SK-N-SH (cell line): ENCODE results near the gene CNOT9.
A peak's percentile ranks its signal among the peaks of the same experiment; 100 is the strongest.

ENCODE experiments used
- JUND ChIP-seq: IDR thresholded peaks from 2 replicates; pipeline ENCODE4 v1.4.0; 2012
- MXI1 ChIP-seq: IDR thresholded peaks from 2 replicates; pipeline ENCODE4 v1.6.1; 2012; ENCODE audit warnings: mild to moderate bottlenecking, low read depth, low read length, improper control_type of control experiment
- POLR2AphosphoS5 ChIP-seq: IDR thresholded peaks from 2 replicates; pipeline ENCODE4 v1.6.1; 2012; ENCODE audit warnings: low read depth, low read length
- SIN3A ChIP-seq: IDR thresholded peaks from 2 replicates; pipeline ENCODE4 v1.6.1; 2012; ENCODE audit warnings: low read depth, mild to moderate bottlenecking, low read length, moderate library complexity, borderline replicate concordance
- TAF1 ChIP-seq: IDR thresholded peaks from 2 replicates; pipeline ENCODE4 v1.6.1; 2012; ENCODE audit warnings: low read depth, mild to moderate bottlenecking, low read length, moderate library complexity, borderline replicate concordance
- TCF12 ChIP-seq: IDR thresholded peaks from 2 replicates; pipeline ENCODE4 v1.4.0; 2012
- TEAD4 ChIP-seq: IDR thresholded peaks from 2 replicates; pipeline ENCODE4 v1.4.0; 2012; ENCODE audit warnings: mild to moderate bottlenecking, borderline replicate concordance; ENCODE audit not compliant: insufficient read depth
- TF ChIP-seq, protein P1 (sequence below): fragments of 200-600 bp; sonication (generic); IDR thresholded peaks from 2 replicates; pipeline ENCODE4 v1.6.1; 2017; ENCODE audit warnings: antibody characterized with exemption, mild to moderate bottlenecking, moderate library complexity
- TF ChIP-seq, protein P2 (sequence below): IDR thresholded peaks from 2 replicates; pipeline ENCODE4 v1.4.0; 2012; ENCODE audit warnings: low read depth, borderline replicate concordance

DNA sequence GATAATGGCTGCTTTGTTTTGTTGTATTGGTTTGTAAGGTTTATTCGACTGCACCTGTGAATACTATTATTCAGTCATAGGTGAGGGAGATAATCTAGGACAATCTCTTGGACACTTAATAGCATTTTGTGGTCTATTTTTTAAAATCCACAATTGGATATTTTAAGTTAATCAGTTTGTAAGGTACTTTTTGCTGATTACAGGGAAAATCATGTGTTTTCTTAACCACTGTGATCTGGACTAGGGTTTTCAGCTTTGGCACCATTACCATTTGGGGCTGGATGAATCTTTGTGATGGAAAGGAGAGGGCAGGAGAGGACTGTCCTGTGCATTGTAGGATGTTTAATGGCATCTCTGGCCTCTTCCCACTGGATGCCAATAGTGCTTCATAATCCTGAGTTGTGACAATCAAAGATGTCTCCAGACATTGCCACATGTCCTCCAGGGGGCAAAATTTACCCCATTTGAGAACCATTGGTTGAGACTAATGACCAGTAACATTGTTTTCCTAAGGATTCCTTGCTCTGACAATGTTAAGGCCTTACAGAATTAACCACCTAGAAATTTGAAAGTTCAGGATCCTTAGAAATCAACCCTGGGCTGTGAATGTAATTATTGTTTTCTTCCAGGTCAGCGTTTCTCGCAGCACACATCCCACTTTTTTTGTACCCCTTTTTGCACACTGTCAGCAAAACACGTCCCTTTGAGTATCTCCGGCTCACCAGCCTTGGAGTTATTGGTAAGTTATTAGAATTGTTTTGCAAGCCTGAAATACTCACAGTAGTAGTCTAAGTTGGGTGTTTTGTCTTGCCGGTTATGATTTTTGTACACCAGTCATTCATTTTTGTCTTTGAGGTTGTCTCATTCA is 15.6 kb downstream of the CNOT9 start:
- TF ChIP-seq, protein P1, sequence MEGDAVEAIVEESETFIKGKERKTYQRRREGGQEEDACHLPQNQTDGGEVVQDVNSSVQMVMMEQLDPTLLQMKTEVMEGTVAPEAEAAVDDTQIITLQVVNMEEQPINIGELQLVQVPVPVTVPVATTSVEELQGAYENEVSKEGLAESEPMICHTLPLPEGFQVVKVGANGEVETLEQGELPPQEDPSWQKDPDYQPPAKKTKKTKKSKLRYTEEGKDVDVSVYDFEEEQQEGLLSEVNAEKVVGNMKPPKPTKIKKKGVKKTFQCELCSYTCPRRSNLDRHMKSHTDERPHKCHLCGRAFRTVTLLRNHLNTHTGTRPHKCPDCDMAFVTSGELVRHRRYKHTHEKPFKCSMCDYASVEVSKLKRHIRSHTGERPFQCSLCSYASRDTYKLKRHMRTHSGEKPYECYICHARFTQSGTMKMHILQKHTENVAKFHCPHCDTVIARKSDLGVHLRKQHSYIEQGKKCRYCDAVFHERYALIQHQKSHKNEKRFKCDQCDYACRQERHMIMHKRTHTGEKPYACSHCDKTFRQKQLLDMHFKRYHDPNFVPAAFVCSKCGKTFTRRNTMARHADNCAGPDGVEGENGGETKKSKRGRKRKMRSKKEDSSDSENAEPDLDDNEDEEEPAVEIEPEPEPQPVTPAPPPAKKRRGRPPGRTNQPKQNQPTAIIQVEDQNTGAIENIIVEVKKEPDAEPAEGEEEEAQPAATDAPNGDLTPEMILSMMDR = peak; percentile 32
- TF ChIP-seq, protein P2, sequence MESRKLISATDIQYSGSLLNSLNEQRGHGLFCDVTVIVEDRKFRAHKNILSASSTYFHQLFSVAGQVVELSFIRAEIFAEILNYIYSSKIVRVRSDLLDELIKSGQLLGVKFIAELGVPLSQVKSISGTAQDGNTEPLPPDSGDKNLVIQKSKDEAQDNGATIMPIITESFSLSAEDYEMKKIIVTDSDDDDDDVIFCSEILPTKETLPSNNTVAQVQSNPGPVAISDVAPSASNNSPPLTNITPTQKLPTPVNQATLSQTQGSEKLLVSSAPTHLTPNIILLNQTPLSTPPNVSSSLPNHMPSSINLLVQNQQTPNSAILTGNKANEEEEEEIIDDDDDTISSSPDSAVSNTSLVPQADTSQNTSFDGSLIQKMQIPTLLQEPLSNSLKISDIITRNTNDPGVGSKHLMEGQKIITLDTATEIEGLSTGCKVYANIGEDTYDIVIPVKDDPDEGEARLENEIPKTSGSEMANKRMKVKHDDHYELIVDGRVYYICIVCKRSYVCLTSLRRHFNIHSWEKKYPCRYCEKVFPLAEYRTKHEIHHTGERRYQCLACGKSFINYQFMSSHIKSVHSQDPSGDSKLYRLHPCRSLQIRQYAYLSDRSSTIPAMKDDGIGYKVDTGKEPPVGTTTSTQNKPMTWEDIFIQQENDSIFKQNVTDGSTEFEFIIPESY = no peak
- no peak for TF ChIP-seq POLR2AphosphoS5
- TF ChIP-seq TCF12 = no peak
- TF ChIP-seq JUND = no peak
- TF ChIP-seq MXI1 = no peak
- TF ChIP-seq TAF1 = no peak
- TF ChIP-seq TEAD4 = no peak
- TF ChIP-seq SIN3A = no peak
